ENCODE data around the gene NAALADL2. TPM values are rescaled to one million over a fixed set of nuclear protein-coding genes. Genes with fewer than 3 reads are reported as not detected.

The NAALADL2 gene
- total and polyA plus RNA-seq, 2 donors (not counting 1 experiment from before 2014, with no cell fraction given): 8.8 to 11.6 TPM

GRCh38 chr3:175464362-175464761, 605.2 kb downstream of the NAALADL2 start:
- Histone ChIP-seq H3K9ac (ENCODE audit: insufficient read depth, low read length) (no peak overlapping the region), H2AFZ (ENCODE audit: low read length) (no peak overlapping the region), H3K4me1 (ENCODE audit: control insufficient read depth, extremely low read depth, insufficient read depth, low read length) (no peaks in the 10 kb centered on the region), H3K4me2 (ENCODE audit: extremely low read depth, insufficient read depth, low read length) (no peak overlapping the region), H3K27me3 (ENCODE audit: control insufficient read depth, insufficient read depth, low read length) (no peaks in the 10 kb centered on the region), H3K9me3 (ENCODE audit: control insufficient read depth, insufficient read depth, low read depth, low read length) (no peaks in the 10 kb centered on the region), H3K79me2 (ENCODE audit: control insufficient read depth, insufficient read depth, low read length) (no peaks in the 10 kb centered on the region), H3K36me3 (ENCODE audit: control insufficient read depth, insufficient read depth, low read length) (no peaks in the 10 kb centered on the region), H3K27ac (ENCODE audit: insufficient read depth, low read length) (no peak overlapping the region), H4K20me1 (ENCODE audit: control insufficient read depth, extremely low read depth, insufficient read depth, low read length) (no peaks in the 10 kb centered on the region), H3K4me3 (replicated peaks in 1 of 4; ENCODE audit: control extremely low read depth in 1 of 4, insufficient read depth in 1 of 4, low read depth in 3 of 4, low read length in 4 of 4) (no peak overlapping the region)
- TF ChIP-seq EZH2 (IDR thresholded peaks at IDR 0.05; ENCODE audit: low read length, missing control alignments) (no peak), CTCF (conservative IDR thresholded peaks at IDR 0.05 in 1 of 2, IDR thresholded peaks at IDR 0.05 in 1 of 2; ENCODE audit: low read depth in 1 of 2, low read length in 2 of 2) (no peak)
- DNase-seq (ENCODE audit: low read depth in 2 of 2): no peak

- H4K20me1 ChIP-seq (ENCODE audit: control insufficient read depth, extremely low read depth, insufficient read depth, low read length): no peaks in the 10 kb centered on the region
- no peak overlapping the region for H3K27ac ChIP-seq (ENCODE audit: insufficient read depth, low read length)
- no peaks in the 10 kb centered on the region for H3K4me1 ChIP-seq (ENCODE audit: control insufficient read depth, extremely low read depth, insufficient read depth, low read length)
- no peaks in the 10 kb centered on the region for H3K36me3 ChIP-seq (ENCODE audit: control insufficient read depth, insufficient read depth, low read length)
- no peaks in the 10 kb centered on the region for H3K27me3 ChIP-seq (ENCODE audit: control insufficient read depth, insufficient read depth, low read length)
- no peak for TF ChIP-seq CTCF (conservative IDR thresholded peaks at IDR 0.05 in 1 of 2, IDR thresholded peaks at IDR 0.05 in 1 of 2; ENCODE audit: low read depth in 1 of 2, low read length in 2 of 2)
- TF ChIP-seq EZH2 (IDR thresholded peaks at IDR 0.05; ENCODE audit: low read length, missing control alignments): no peak
- no peaks in the 10 kb centered on the region for H3K79me2 ChIP-seq (ENCODE audit: control insufficient read depth, insufficient read depth, low read length)
- DNase-seq (ENCODE audit: low read depth in 2 of 2): no peak
- no peak overlapping the region for H2AFZ ChIP-seq (ENCODE audit: low read length)
- H3K9ac ChIP-seq (ENCODE audit: insufficient read depth, low read length): no peak overlapping the region
- no peak overlapping the region for H3K4me2 ChIP-seq (ENCODE audit: extremely low read depth, insufficient read depth, low read length)
- no peaks in the 10 kb centered on the region for H3K9me3 ChIP-seq (ENCODE audit: control insufficient read depth, insufficient read depth, low read depth, low read length)
- no peak overlapping the region for H3K4me3 ChIP-seq (replicated peaks in 1 of 4; ENCODE audit: control extremely low read depth in 1 of 4, insufficient read depth in 1 of 4, low read depth in 3 of 4, low read length in 4 of 4)
Measured at GRCh38 chr3:175469124-175469523, 610.0 kb downstream of the NAALADL2 start.

- H3K9me3 ChIP-seq (ENCODE audit: control insufficient read depth, insufficient read depth, low read depth, low read length): no peaks in the 10 kb centered on the region
- H3K4me2 ChIP-seq (ENCODE audit: extremely low read depth, insufficient read depth, low read length): no peak overlapping the region
- TF ChIP-seq EZH2 (IDR thresholded peaks at IDR 0.05; ENCODE audit: low read length, missing control alignments) (no peak), CTCF (conservative IDR thresholded peaks at IDR 0.05 in 1 of 2, IDR thresholded peaks at IDR 0.05 in 1 of 2; ENCODE audit: low read depth in 1 of 2, low read length in 2 of 2) (no peak)
- no peaks in the 10 kb centered on the region for H3K79me2 ChIP-seq (ENCODE audit: control insufficient read depth, insufficient read depth, low read length)
- H3K9ac ChIP-seq (ENCODE audit: insufficient read depth, low read length): no peak overlapping the region
- no peaks in the 10 kb centered on the region for H4K20me1 ChIP-seq (ENCODE audit: control insufficient read depth, extremely low read depth, insufficient read depth, low read length)
- no peak overlapping the region for H2AFZ ChIP-seq (ENCODE audit: low read length)
- H3K27ac ChIP-seq (ENCODE audit: insufficient read depth, low read length): no peak overlapping the region
- no peaks in the 10 kb centered on the region for H3K4me1 ChIP-seq (ENCODE audit: control insufficient read depth, extremely low read depth, insufficient read depth, low read length)
- H3K4me3 ChIP-seq (replicated peaks in 1 of 4; ENCODE audit: control extremely low read depth in 1 of 4, insufficient read depth in 1 of 4, low read depth in 3 of 4, low read length in 4 of 4): no peak overlapping the region
- no peak for DNase-seq (ENCODE audit: low read depth in 2 of 2)
- no peaks in the 10 kb centered on the region for H3K36me3 ChIP-seq (ENCODE audit: control insufficient read depth, insufficient read depth, low read length)
- no peaks in the 10 kb centered on the region for H3K27me3 ChIP-seq (ENCODE audit: control insufficient read depth, insufficient read depth, low read length)
Measured at GRCh38 chr3:175475765-175476164, 616.6 kb downstream of the NAALADL2 start.
